Tibial nerve (tissue), 4 donors: Measurements from ENCODE around the gene EGFLAM. TPM values are rescaled to one million over a fixed set of nuclear protein-coding genes. Genes with fewer than 3 reads are reported as not detected.

Experiments
- DNase-seq, 2 donors: peaks; one replicate each; pipeline ENCODE4 v3.0.0-alpha.2; 2019; ENCODE audit warnings: low spot score in 2 of 2
- H3K27ac ChIP-seq, 4 donors: fragments of 200-600 bp; sonication (generic) in 3 of 4; one replicate each; pipeline ENCODE4 v1.5.1; 2017 to 2019; ENCODE audit warnings: mild to moderate bottlenecking in 1 of 4
- H3K27me3 ChIP-seq, 2 donors: fragments of 200-600 bp; sonication (generic) in 1 of 2; one replicate each; pipeline versions ENCODE4 v1.5.1 to v1.6.0; 2017 to 2019
- H3K36me3 ChIP-seq, 3 donors: fragments of 200-600 bp; sonication (generic); one replicate each; pipeline ENCODE4 v1.5.1; 2018 to 2019
- H3K4me1 ChIP-seq, 4 donors: fragments of 200-600 bp; sonication (generic) in 3 of 4; one replicate each; pipeline ENCODE4 v1.5.1; 2017 to 2019
- H3K4me3 ChIP-seq, 4 donors: fragments of 200-600 bp; sonication (generic) in 3 of 4; one replicate each; pipeline ENCODE4 v1.5.1; 2017 to 2019; ENCODE audit warnings: mild to moderate bottlenecking in 1 of 4, moderate library complexity in 1 of 4
- H3K9me3 ChIP-seq, 4 donors: fragments of 200-600 bp; sonication (generic) in 3 of 4; one replicate each; pipeline ENCODE4 v1.5.1; 2017 to 2019
- CTCF ChIP-seq, 5 experiments: fragments of 200-600 bp in 3 of 5; fragments of 450-650 bp in 2 of 5; sonication (generic) in 3 of 5; IDR thresholded peaks; one replicate each; pipeline ENCODE4 v1.5.1; 2016 to 2019; ENCODE audit warnings: antibody characterized with exemption in 5 of 5, mild to moderate bottlenecking in 3 of 5, moderate library complexity in 2 of 5
- EP300 ChIP-seq, 2 donors: sonication (generic); formaldehyde crosslinking; IDR thresholded peaks; one replicate each; pipeline ENCODE4 v1.6.1; 2017; ENCODE audit warnings: antibody characterized with exemption in 2 of 2, mild to moderate bottlenecking in 1 of 2
- POLR2A ChIP-seq, 2 donors: fragments of 450-650 bp; IDR thresholded peaks; one replicate each; pipeline ENCODE4 v1.6.1; 2017; ENCODE audit warnings: antibody characterized with exemption in 2 of 2, mild to moderate bottlenecking in 2 of 2, moderate library complexity in 2 of 2
- WGBS, 2 donors: methylation state at CpG; one replicate each; pipeline ENCODE4 v1.1.5; 2018; 5-methylcytosine and 5-hydroxymethylcytosine counted together
- total RNA-seq, 4 donors: library from RNA; depleted of rRNA; stranded (reverse); fragments of >200 nt; gene quantifications; one replicate each; pipeline ENCODE4 v1.1.0, GENCODE V29; 2016

Gene EGFLAM
- total RNA-seq, 4 donors from 2014 or later, result 18.4 to 64.5 (median 51.1) TPM

GRCh38 chr5:38403877-38404635, 145.7 kb downstream of the EGFLAM start:
- H3K4me3 ChIP-seq, result no peak overlapping the region
- H3K27me3 ChIP-seq, result no peaks in the 10 kb centered on the region
- no peak for DNase-seq
- 94% methylated on average over 6 of the region's 6 CpGs for WGBS, 2 donors
- no peaks in the 10 kb centered on the region for H3K4me1 ChIP-seq
- no peaks in the 10 kb centered on the region for H3K9me3 ChIP-seq
- no peaks in the 10 kb centered on the region for H3K36me3 ChIP-seq
- TF ChIP-seq EP300 (IDR thresholded peaks at IDR 0.05) (no peak), CTCF (IDR thresholded peaks at IDR 0.05) (no peak), POLR2A (IDR thresholded peaks at IDR 0.05) (no peak)
- no peak overlapping the region for H3K27ac ChIP-seq

GRCh38 chr5:38404667-38405276, 146.4 kb downstream of the EGFLAM start:
- DNase-seq, result no peak
- H3K36me3 ChIP-seq, result no peaks in the 10 kb centered on the region

GRCh38 chr5:38408446-38409198, 150.3 kb downstream of the EGFLAM start:
- no peak for DNase-seq
- Histone ChIP-seq H3K4me1 (no peaks in the 10 kb centered on the region), H3K36me3 (no peaks in the 10 kb centered on the region), H3K27ac (no peak overlapping the region), H3K9me3 (no peaks in the 10 kb centered on the region), H3K27me3 (no peaks in the 10 kb centered on the region), H3K4me3 (no peak overlapping the region)
- WGBS, 2 donors, result 84 to 88% methylated on average over 9 of the region's 9 CpGs
- no peak for TF ChIP-seq POLR2A (IDR thresholded peaks at IDR 0.05)
- TF ChIP-seq CTCF (IDR thresholded peaks at IDR 0.05), result no peak
- no peak for TF ChIP-seq EP300 (IDR thresholded peaks at IDR 0.05)

More at GRCh38 chr5:38404667-38405276, 146.4 kb downstream of the EGFLAM start:
- Histone ChIP-seq H3K4me1 (no peaks in the 10 kb centered on the region), H3K4me3 (no peak overlapping the region), H3K27ac (no peak overlapping the region), H3K27me3 (no peaks in the 10 kb centered on the region), H3K9me3 (no peaks in the 10 kb centered on the region)
- WGBS, 2 donors, result 66 to 80% methylated on average over 4 of the region's 4 CpGs
- TF ChIP-seq CTCF (IDR thresholded peaks at IDR 0.05) (no peak), EP300 (IDR thresholded peaks at IDR 0.05) (no peak), POLR2A (IDR thresholded peaks at IDR 0.05) (no peak)

- TF ChIP-seq POLR2A (IDR thresholded peaks at IDR 0.05) (no peak), EP300 (IDR thresholded peaks at IDR 0.05) (no peak), CTCF (IDR thresholded peaks at IDR 0.05) (no peak)
- 87 to 89% methylated on average over 7 of the region's 7 CpGs for WGBS, 2 donors
- H3K36me3 ChIP-seq, result no peaks in the 10 kb centered on the region
- H3K27me3 ChIP-seq, result no peaks in the 10 kb centered on the region
- no peak overlapping the region for H3K27ac ChIP-seq
- H3K4me3 ChIP-seq, result no peak overlapping the region
- no peaks in the 10 kb centered on the region for H3K9me3 ChIP-seq
- no peaks in the 10 kb centered on the region for H3K4me1 ChIP-seq
- no peak for DNase-seq
Measured at GRCh38 chr5:38410304-38410990, 152.1 kb downstream of the EGFLAM start.
